K562 (cell line): Measurements from ENCODE around the gene ZNF585A. TPM values are rescaled to one million over a fixed set of nuclear protein-coding genes. Genes with fewer than 3 reads are reported as not detected.
A peak's percentile ranks its signal among the peaks of the same experiment; 100 is the strongest.

Experiments used
- ASH1L ChIP-seq: fragments of 450-650 bp; IDR thresholded peaks from 2 replicates; pipeline ENCODE4 v1.6.1; 2018; ENCODE audit warnings: borderline replicate concordance, mild to moderate bottlenecking, low read depth; ENCODE audit not compliant: partially characterized antibody
- ATF4 ChIP-seq: fragments of 450-650 bp; formaldehyde crosslinking; IDR thresholded peaks from 2 replicates; pipeline ENCODE4 v1.4.0; 2022; ENCODE audit warnings: mild to moderate bottlenecking, moderate library complexity
- BCOR ChIP-seq: fragments of 450-650 bp; IDR thresholded peaks from 2 replicates; pipeline ENCODE4 v1.6.1; 2016
- BHLHE40 ChIP-seq: IDR thresholded peaks from 2 replicates; pipeline ENCODE4 v1.6.1; 2011; ENCODE audit warnings: low read length, improper control_type of control experiment
- EZH2 ChIP-seq: IDR thresholded peaks from 2 replicates; pipeline ENCODE4 v1.6.1; 2012; ENCODE audit warnings: low read depth, mild to moderate bottlenecking, inconsistent platforms, low read length, borderline replicate concordance
- MCM7 ChIP-seq, 2 experiments: fragments of 450-650 bp; IDR thresholded peaks; 2 replicates each; pipeline ENCODE4 v1.6.1; 2016 to 2018
- MXD1 ChIP-seq: fragments of 250-450 bp; sonication (Bioruptor Pico); IDR thresholded peaks from 2 replicates; pipeline ENCODE4 v1.8.0; 2021; ENCODE audit warnings: borderline replicate concordance, mild to moderate bottlenecking, moderate library complexity; ENCODE audit not compliant: poor library complexity, severe bottlenecking
- NFATC3 ChIP-seq: fragments of 450-650 bp; IDR thresholded peaks from 2 replicates; pipeline ENCODE4 v1.6.1; 2017; ENCODE audit warnings: mild to moderate bottlenecking
- NR3C1 ChIP-seq: sonication (generic); formaldehyde crosslinking; IDR thresholded peaks from 2 replicates; pipeline ENCODE4 v1.8.1; 2022; ENCODE audit warnings: missing genetic modification reagents
- PTRF ChIP-seq: fragments of 450-650 bp; IDR thresholded peaks from 2 replicates; pipeline ENCODE4 v1.6.1; 2016; ENCODE audit warnings: mild to moderate bottlenecking, missing genetic modification characterization, missing compliant biosample characterization
- SAFB2 ChIP-seq: fragments of 200-400 bp; formaldehyde crosslinking; IDR thresholded peaks from 2 replicates; pipeline ENCODE4 v1.6.1; 2018; ENCODE audit warnings: borderline replicate concordance, low read length, low read depth, moderate library complexity; ENCODE audit not compliant: severe bottlenecking
- SRF ChIP-seq, 2 experiments: fragments of 250-450, 450-650 bp in 1 of 2; sonication (Bioruptor Pico) in 1 of 2; sonication (generic) in 1 of 2; formaldehyde crosslinking; IDR thresholded peaks; 2 replicates each; pipeline versions ENCODE4 v1.5.0 to v1.5.1; 2020 to 2022; ENCODE audit warnings: mild to moderate bottlenecking in 1 of 2, missing genetic modification reagents in 1 of 2
- TAF15 ChIP-seq: fragments of 200-400 bp; formaldehyde crosslinking; IDR thresholded peaks from 2 replicates; pipeline ENCODE4 v1.6.1; 2017; ENCODE audit warnings: mild to moderate bottlenecking, low read depth, low read length, moderate library complexity
- TEAD1 ChIP-seq, 2 experiments: fragments of 450-650 bp in 1 of 2; sonication (generic) in 1 of 2; formaldehyde crosslinking; IDR thresholded peaks; 2 replicates each; pipeline versions ENCODE4 v1.4.0 to v1.8.0; 2020 to 2022; ENCODE audit warnings: mild to moderate bottlenecking in 2 of 2, missing genetic modification reagents in 1 of 2
- TFAP4 ChIP-seq: sonication (generic); formaldehyde crosslinking; IDR thresholded peaks from 2 replicates; pipeline ENCODE4 v1.8.0; 2022; ENCODE audit warnings: missing genetic modification reagents, mild to moderate bottlenecking, moderate library complexity, borderline replicate concordance
- ZBTB43 ChIP-seq: sonication (generic); formaldehyde crosslinking; IDR thresholded peaks from 2 replicates; pipeline ENCODE4 v1.8.0; 2023; ENCODE audit warnings: mild to moderate bottlenecking, missing genetic modification reagents
- ZNF311 ChIP-seq: fragments of 250-450 bp; sonication (Bioruptor Pico); IDR thresholded peaks from 2 replicates; pipeline ENCODE4 v1.4.0; 2020; ENCODE audit warnings: mild to moderate bottlenecking, moderate library complexity
- ZNF431 ChIP-seq: sonication (generic); formaldehyde crosslinking; IDR thresholded peaks from 2 replicates; pipeline ENCODE4 v1.8.0; 2022; ENCODE audit warnings: mild to moderate bottlenecking, missing genetic modification reagents
- ZNF668 ChIP-seq: fragments of 250-450 bp; sonication (Bioruptor Pico); IDR thresholded peaks from 2 replicates; pipeline ENCODE4 v1.8.0; 2022; ENCODE audit warnings: mild to moderate bottlenecking, inconsistent platforms
- polyA plus RNA-seq, 8 experiments: library from polyadenylated mRNA; depleted of rRNA in 4 of 8; stranded (reverse) in 5 of 8; unstranded in 3 of 8; fragments of >200 nt; fragmentation: Nextera tagmentation in 2 of 8; fragmentation: Illumina TruSeq in 1 of 8; extraction: Ambion mirVana in 2 of 8; extraction: Trizol in 1 of 8; gene quantifications; 2 replicates each; pipeline versions ENCODE4 v1.2.1 to v1.2.3, GENCODE V29; 2011 to 2014; ENCODE audit warnings: inconsistent platforms in 1 of 8, missing spikeins in 1 of 8
- total RNA-seq, 7 experiments: library from RNA; depleted of rRNA in 6 of 7; stranded (reverse); fragments of >200 nt in 6 of 7; fragmentation: Illumina TruSeq in 2 of 7; extraction: Trizol in 2 of 7; gene quantifications; 2 replicates each; pipeline versions ENCODE4 v1.2.1 to v1.2.3, GENCODE V29; 2011 to 2021; ENCODE audit warnings: low replicate concordance in 1 of 7
- TF ChIP-seq, protein P1 (sequence below): sonication (generic); formaldehyde crosslinking; IDR thresholded peaks from 2 replicates; pipeline ENCODE4 v1.9.0; 2022; ENCODE audit warnings: mild to moderate bottlenecking, missing genetic modification reagents

ZNF585A gene
- total and polyA plus RNA-seq, 9 of the 15 experiments (the other 6 are each of a cell fraction or from before 2014, with no cell fraction given), result 5.6 to 31.0 (median 8.5) TPM

GRCh38 chr19:37217775-37218591, 45.5 kb upstream of the ZNF585A start, which contains the start of gene ZNF383 (continued):
- TF ChIP-seq ATF4 (CRISPR knock-in tag), result no peak
- no peak for TF ChIP-seq EZH2
- TF ChIP-seq PTRF (tag), result no peak
- TF ChIP-seq TFAP4 (CRISPR knock-in tag), result peak; percentile 89
- no peak for TF ChIP-seq SAFB2
- no peak for TF ChIP-seq NR3C1 (CRISPR knock-in tag)
- TF ChIP-seq BCOR, result peak; percentile 27; the same call in 1 of the 2 replicates
- no peak for TF ChIP-seq ZBTB43 (CRISPR knock-in tag)
- no peak for TF ChIP-seq MXD1
- no peak for TF ChIP-seq TEAD1 (CRISPR knock-in tag; IDR thresholded peaks at IDR 0.05)
- TF ChIP-seq BHLHE40, result no peak
- TF ChIP-seq ZNF431 (CRISPR knock-in tag), result no peak
- no peak for TF ChIP-seq MCM7 (IDR thresholded peaks at IDR 0.05)
- TF ChIP-seq ZNF668, result no peak
- TF ChIP-seq NFATC3, result no peak
- TF ChIP-seq TAF15, result no peak
- TF ChIP-seq, protein P1, sequence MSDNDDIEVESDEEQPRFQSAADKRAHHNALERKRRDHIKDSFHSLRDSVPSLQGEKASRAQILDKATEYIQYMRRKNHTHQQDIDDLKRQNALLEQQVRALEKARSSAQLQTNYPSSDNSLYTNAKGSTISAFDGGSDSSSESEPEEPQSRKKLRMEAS, result 0 out of 2 replicates have a peak, but pooled peaks have one; percentile 5
- no peak for TF ChIP-seq SRF (CRISPR knock-in tag; IDR thresholded peaks at IDR 0.05)
- peak; percentile 45 for TF ChIP-seq ASH1L
- TF ChIP-seq ZNF311 (CRISPR knock-in tag), result no peak
